ENCODE measurements around the gene MTERF1. TPM values are rescaled to one million over a fixed set of nuclear protein-coding genes. Genes with fewer than 3 reads are reported as not detected.
A peak's percentile ranks its signal among the peaks of the same experiment; 100 is the strongest.

The MTERF1 gene
- total and polyA plus RNA-seq, 9 of the 15 experiments (the other 6 are each of a cell fraction or from before 2014, with no cell fraction given), result 15.7 to 49.2 (median 29.1) TPM

DNA sequence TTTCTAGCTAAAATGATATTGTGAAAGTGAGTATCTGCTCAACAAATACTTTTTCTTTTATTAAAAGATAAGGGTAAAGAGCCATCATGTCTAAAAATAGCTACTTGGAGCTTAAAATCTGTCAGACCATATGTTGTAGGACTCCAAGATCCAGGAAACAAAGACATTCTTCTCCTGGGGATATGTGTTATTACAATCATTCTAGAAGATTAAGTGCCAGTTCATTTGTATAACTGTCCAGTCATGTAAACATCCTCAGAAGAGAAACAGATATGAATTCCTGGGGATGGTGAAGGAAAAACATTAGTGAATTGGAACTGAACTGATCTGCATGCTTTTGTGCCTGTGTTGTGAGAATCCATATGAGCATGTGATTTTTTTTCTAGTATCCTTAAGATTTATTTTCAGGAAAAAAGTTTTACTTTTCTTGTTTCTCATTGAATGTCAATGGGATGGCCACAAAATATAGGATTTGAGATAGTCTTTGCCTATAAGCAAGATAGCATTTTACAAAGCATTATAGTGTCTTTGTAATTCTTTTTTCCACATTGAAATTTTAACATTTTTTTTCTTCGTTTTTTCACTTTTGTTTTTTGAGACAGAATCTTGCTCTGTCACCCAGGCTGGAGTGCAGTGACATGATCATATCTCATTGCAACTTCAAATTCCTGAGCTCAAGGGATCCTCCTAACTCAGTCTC, 14.4 kb upstream of the MTERF1 start:
- Histone ChIP-seq H3K4me3 (no peak overlapping the region), H3K9ac (ENCODE audit: insufficient read depth in 1 of 2, low read depth in 2 of 2, low read length in 2 of 2) (peak overlapping the region in 1 of 2 experiments; percentile 14; a peak in 2 of 4 replicates), H3K27ac (ENCODE audit: extremely low read depth, low read depth, low read length) (peak overlapping the region; percentile 35; the same call in 2 of the 3 replicates), H3K4me2 (ENCODE audit: insufficient read depth, low read length) (peak overlapping the region; percentile 2; the same call in 1 of the 2 replicates), H3K79me2 (ENCODE audit: control insufficient read depth, insufficient read depth, low read length) (no peaks in the 10 kb centered on the region), H3K9me1 (ENCODE audit: control insufficient read depth, insufficient read depth, low read length) (no peaks in the 10 kb centered on the region), H4K20me1 (replicated peaks; ENCODE audit: control insufficient read depth, insufficient read depth, low read length) (no peaks in the 10 kb centered on the region), H3K9me3 (replicated peaks; ENCODE audit: control insufficient read depth, insufficient read depth, low read depth, low read length) (no peaks in the 10 kb centered on the region), H3K36me3 (ENCODE audit: control insufficient read depth, insufficient read depth, low read length) (no peaks in the 10 kb centered on the region), H3K4me1 (replicated peaks in 1 of 2; ENCODE audit: control insufficient read depth in 2 of 2, insufficient read depth in 2 of 2, low read length in 2 of 2) (peaks cover 0 to 24% of the 10 kb centered on the region in 2 experiments; a peak in 3 of 5 replicates), H2AFZ (ENCODE audit: low read depth, low read length) (peak overlapping the region; percentile 67), H3K27me3 (ENCODE audit: control insufficient read depth in 2 of 2, insufficient read depth in 2 of 2, low read length in 2 of 2) (no peaks in the 10 kb centered on the region)
- no TSS peak for BruUV-seq (replicated peaks)
- intact Hi-C loops (cut with micrococcal nuclease) (no loop called here), in situ Hi-C loops (cut with MboI) (no loop called here)
- FAIRE-seq (peak; percentile 48), DNase-seq (ENCODE audit: extremely low read depth in 1 of 4, low spot score in 3 of 4) (peak in 2 of 4 experiments; percentile 48 to 58), ATAC-seq (peak; percentile 73)
- 0% methylated on average over 1 of the region's 1 CpG for WGBS (ENCODE audit: insufficient coverage, low coverage, missing lambda C conversion rate)
- POLR2A ChIA-PET, result interaction anchor here (0.5 to 1.2 kb wide), 2 partner anchors 18 to 54 kb away, joined by 3 read pairs; no protein-coding TSS in a partner anchor
- CTCF ChIA-PET (ENCODE audit: low intra/inter-chr PET ratio), result no interaction called here
- peak; percentile 87 for TF ChIP-seq DPF2 (IDR thresholded peaks at IDR 0.05)
- TF ChIP-seq HNRNPK (IDR thresholded peaks at IDR 0.05; ENCODE audit: low read depth, low read length, poor library complexity, severe bottlenecking), result no peak
- peak; percentile 25 to 29; a peak in 1 of 4 replicates for TF ChIP-seq ARNT (IDR thresholded peaks at IDR 0.05)
- TF ChIP-seq SOX6 (IDR thresholded peaks at IDR 0.05), result peak; percentile 76
- peak; percentile 50; the same call in 1 of the 2 replicates for TF ChIP-seq NFRKB (IDR thresholded peaks at IDR 0.05; ENCODE audit: low read depth)
- TF ChIP-seq FOXK2 (conservative IDR thresholded peaks at IDR 0.05 in 1 of 2, IDR thresholded peaks at IDR 0.05 in 1 of 2; ENCODE audit: low read depth in 2 of 2), result peak; percentile 88 to 94
- peak; percentile 69; the same call in 1 of the 2 replicates for TF ChIP-seq SMARCC2 (IDR thresholded peaks at IDR 0.05; ENCODE audit: low read depth)
- TF ChIP-seq, protein P1, sequence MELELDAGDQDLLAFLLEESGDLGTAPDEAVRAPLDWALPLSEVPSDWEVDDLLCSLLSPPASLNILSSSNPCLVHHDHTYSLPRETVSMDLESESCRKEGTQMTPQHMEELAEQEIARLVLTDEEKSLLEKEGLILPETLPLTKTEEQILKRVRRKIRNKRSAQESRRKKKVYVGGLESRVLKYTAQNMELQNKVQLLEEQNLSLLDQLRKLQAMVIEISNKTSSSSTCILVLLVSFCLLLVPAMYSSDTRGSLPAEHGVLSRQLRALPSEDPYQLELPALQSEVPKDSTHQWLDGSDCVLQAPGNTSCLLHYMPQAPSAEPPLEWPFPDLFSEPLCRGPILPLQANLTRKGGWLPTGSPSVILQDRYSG (tag; conservative IDR thresholded peaks at IDR 0.05; ENCODE audit: low read depth), result no peak
- no peak for TF ChIP-seq RB1 (IDR thresholded peaks at IDR 0.05; ENCODE audit: low read depth)
- TF ChIP-seq TEAD4 (IDR thresholded peaks at IDR 0.05; ENCODE audit: low read length), result peak; percentile 68
- TF ChIP-seq TEAD4 (CRISPR knock-in tag; IDR thresholded peaks at IDR 0.05; ENCODE audit: borderline replicate concordance), result no peak
- no peak for TF ChIP-seq TARDBP (IDR thresholded peaks at IDR 0.05)

Measured in K562 (cell line).